ENCODE data around the gene CMTM1.

The CMTM1 gene

GRCh38 chr16:66576296-66576695 is 10.1 kb downstream of the CMTM1 start:
- TF ChIP-seq CTCF (IDR thresholded peaks at IDR 0.05; ENCODE audit: insufficient read depth, missing control alignments), result no peak
- no peak for DNase-seq (ENCODE audit: insufficient read length, low spot score)
- FAIRE-seq, result no peak

- DNase-seq (ENCODE audit: insufficient read length, low spot score) (no peak), FAIRE-seq (no peak)
- TF ChIP-seq CTCF (IDR thresholded peaks at IDR 0.05; ENCODE audit: insufficient read depth, missing control alignments), result no peak
Observed at GRCh38 chr16:66578651-66579531, 12.7 kb downstream of the CMTM1 start, which contains the start of gene CMTM2. Gene CMTM2, plus strand, starts transcription at chr16:66579463. Its CDS starts 145 bp downstream, at chr16:66579608.

GRCh38 chr16:66580605-66581209 is 14.5 kb downstream of the CMTM1 start:
- FAIRE-seq (no peak), DNase-seq (ENCODE audit: insufficient read length, low spot score) (no peak)
- TF ChIP-seq CTCF (IDR thresholded peaks at IDR 0.05; ENCODE audit: insufficient read depth, missing control alignments), result no peak

- no peak for DNase-seq (ENCODE audit: insufficient read length, low spot score)
- FAIRE-seq, result no peak
- TF ChIP-seq CTCF (IDR thresholded peaks at IDR 0.05; ENCODE audit: insufficient read depth, missing control alignments), result no peak
Observed at GRCh38 chr16:66581246-66581952, 15.2 kb downstream of the CMTM1 start.

GRCh38 chr16:66585481-66586239 is 19.4 kb downstream of the CMTM1 start:
- FAIRE-seq, result no peak
- no peak for DNase-seq (ENCODE audit: insufficient read length, low spot score)
- no peak for TF ChIP-seq CTCF (IDR thresholded peaks at IDR 0.05; ENCODE audit: insufficient read depth, missing control alignments)

- DNase-seq (ENCODE audit: insufficient read length, low spot score), result no peak
- no peak for FAIRE-seq
Observed at GRCh38 chr16:66587881-66588600, 21.8 kb downstream of the CMTM1 start.

More at GRCh38 chr16:66587881-66588600, 21.8 kb downstream of the CMTM1 start:
- TF ChIP-seq CTCF (IDR thresholded peaks at IDR 0.05; ENCODE audit: insufficient read depth, missing control alignments), result no peak
